AG09319 (cell line): ENCODE results near the gene TMEM233.

Experiments
- DNase-seq: peaks from one replicate; pipeline ENCODE4 v3.0.0-alpha.2; 2010; ENCODE audit warnings: low read depth; ENCODE audit errors: extremely low read depth
- TF ChIP-seq, protein P1 (sequence below): IDR thresholded peaks from 2 replicates; pipeline ENCODE4 v1.5.1; 2011; ENCODE audit warnings: low read depth, mild to moderate bottlenecking, inconsistent platforms, low read length, moderate library complexity

Gene TMEM233

DNA sequence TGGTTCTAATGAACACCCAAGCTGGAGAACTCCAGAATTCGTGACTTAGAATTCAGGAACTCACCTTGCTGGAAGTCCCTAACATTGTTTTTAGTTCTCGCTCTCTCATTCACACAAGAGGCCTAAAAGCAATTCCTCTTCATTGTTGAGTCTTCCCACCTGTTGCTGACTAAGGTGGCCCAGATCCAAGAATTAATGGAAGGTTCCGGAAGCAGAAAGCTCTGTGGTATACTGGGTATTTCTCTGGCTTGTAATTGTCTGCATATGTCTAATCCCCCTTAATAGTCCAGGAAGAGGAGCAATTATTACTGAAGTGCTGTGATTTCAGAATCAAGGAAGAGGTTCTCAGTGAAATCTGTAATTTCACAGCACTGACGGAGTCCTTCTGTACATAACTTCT lies 31.4 kb downstream of the TMEM233 start:
- TF ChIP-seq, protein P1, sequence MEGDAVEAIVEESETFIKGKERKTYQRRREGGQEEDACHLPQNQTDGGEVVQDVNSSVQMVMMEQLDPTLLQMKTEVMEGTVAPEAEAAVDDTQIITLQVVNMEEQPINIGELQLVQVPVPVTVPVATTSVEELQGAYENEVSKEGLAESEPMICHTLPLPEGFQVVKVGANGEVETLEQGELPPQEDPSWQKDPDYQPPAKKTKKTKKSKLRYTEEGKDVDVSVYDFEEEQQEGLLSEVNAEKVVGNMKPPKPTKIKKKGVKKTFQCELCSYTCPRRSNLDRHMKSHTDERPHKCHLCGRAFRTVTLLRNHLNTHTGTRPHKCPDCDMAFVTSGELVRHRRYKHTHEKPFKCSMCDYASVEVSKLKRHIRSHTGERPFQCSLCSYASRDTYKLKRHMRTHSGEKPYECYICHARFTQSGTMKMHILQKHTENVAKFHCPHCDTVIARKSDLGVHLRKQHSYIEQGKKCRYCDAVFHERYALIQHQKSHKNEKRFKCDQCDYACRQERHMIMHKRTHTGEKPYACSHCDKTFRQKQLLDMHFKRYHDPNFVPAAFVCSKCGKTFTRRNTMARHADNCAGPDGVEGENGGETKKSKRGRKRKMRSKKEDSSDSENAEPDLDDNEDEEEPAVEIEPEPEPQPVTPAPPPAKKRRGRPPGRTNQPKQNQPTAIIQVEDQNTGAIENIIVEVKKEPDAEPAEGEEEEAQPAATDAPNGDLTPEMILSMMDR = no peak
- no peak for DNase-seq

DNA sequence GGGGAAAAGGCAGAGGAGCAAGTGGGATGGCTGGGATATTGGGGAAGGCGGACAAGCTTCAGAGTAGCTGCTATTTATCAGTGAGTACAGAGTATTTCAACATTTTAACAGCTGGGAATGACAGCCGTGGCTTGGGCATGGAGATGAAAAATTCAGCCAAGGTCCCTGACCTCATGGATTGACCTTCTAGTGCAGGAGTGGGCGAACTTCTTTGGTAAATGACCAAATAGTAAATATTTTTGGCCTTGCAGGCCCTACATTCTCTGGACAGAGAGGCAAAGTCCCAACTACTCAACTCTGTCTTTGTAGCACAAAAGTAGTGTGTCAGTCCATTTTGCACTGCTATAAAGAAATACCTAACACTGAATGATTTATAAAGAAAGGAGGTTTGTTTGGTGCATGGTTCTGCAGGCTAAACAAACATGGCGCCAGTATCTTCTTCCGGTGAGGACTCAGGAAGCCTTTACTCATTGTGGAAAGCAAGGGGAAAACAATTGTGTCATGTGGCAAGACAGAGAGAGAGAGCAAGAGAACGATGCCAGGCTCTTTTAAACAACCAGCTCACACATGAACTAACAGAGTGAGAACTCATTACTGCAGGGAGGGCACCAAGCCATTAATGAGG lies 33.6 kb downstream of the TMEM233 start:
- no peak for DNase-seq
- TF ChIP-seq, protein P1 = no peak

DNA sequence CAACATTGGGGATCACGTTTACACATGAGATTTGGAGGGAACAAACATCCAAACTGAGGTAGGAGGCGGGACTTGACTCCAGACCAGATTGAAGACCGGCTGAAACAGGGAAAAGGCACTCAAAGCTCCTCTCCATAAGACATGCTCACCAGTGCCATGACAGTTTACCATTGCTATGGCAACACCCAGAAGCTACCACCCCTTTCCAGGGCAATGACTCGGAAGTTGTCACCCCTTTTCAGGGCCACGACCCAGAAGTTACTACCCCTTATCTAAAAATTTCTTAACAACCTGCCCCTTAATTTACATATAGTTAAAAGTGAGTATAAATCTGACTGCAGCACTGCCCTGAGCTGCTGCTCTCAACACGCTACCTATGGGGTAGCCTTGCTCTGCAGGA lies 34.1 kb downstream of the TMEM233 start:
- no peak for DNase-seq
- TF ChIP-seq, protein P1 = no peak

DNA sequence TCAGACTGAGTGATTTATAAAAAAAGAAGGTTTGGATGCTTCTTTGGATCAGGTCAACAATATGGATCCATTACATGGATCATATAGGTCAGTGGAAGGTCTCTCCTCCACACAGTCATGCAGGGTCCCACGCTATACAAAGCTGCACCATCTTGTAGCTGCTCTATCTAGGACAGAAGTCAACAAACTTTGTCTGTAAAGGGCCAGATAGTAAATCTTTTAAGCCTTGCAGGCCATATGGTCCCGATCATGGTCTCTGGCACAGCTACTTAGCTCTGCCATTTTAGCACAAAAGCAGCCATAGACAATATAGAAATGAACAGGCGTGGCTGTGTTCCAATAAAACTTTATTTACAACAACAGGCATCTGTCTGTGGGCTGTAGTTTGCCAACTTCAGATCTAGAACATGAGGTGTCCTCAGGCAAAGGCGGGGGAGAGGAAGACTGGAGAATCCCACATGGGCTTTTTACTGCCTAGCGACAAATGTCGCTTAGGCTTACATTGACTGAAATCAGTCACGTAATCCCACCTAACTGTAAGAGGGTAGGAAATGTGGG lies 36.7 kb downstream of the TMEM233 start:
- TF ChIP-seq, protein P1 = no peak
- DNase-seq = no peak

DNA sequence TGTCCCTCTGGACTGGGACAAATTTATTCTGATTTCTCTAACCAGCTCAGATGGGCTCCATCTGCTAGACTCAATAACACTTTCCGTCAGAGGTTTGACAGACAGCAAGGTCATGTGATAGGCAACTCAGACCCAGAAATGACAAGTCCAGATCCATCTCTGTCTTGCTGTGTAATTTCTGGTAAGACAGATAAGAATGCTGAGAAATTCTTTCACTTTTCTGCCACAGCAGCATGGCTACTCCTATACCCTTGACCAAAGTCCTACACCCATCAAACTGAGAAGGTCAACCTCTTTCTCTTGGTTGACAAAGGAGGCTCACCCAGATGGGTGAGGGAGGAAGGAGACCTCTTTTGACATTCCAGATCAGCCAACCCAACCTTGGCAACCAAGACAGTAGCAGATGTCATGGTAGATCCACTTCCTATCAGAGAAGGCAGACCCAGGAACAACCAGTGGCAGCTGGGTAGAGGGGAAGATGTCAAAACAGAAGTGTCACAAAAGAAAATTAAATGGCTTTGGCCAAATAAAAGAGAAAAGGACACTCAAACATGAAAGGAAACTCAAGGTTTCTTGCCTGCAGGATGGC lies 37.5 kb downstream of the TMEM233 start:
- no peak for DNase-seq
- TF ChIP-seq, protein P1 = no peak

DNA sequence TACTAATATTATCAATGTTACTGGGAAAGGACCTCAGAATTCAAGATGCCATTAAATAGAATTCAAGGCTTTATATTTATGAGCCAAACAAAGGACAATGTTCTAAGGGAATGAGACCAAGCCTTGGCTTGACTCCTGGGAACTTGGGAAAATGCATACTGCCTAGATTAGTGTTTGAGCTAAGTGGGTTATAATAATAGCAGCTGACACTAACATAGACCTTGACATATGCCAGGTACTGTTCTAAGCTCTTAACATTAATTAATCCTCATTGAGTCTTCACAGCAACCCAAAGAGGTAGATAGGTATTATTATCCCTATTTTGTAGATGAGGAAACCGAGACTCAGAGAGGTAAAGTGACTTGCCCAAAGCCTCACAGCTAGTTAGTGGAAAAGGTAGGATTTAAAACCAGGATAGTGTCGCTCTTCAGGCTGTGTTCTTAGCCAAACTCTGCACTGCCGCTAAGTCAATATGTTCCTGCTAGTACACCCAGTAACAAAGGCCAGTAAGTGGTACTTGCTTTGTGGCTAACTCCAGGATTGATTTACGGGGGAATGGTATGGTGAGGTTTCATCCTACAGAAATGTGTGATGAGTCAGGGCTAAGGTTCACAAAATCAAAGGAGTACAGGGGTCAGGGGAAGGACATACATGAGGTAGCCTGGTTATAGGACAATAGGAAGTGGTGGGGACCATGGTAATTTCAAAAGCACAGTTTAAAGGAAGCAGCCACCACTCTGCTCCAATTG lies 38.5 kb downstream of the TMEM233 start:
- no peak for DNase-seq

DNA sequence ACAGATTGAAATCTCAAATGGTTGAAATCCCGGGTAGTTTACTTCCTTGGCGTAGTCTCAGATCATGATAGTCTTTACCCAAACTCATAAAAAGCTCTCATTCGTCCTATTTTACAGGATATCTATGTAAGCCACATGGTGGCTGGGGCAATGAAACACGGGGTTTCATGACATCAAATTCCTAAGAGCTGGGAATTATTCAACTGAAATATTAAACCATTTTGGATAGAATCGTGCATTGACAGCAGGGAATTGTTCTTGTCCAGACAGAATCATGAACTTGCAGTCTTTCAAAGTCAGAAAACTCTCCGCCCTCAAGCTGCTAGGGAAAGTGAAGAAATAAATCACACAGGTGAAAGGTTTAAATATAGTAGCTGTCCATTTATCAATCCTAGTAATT lies 41.2 kb downstream of the TMEM233 start:
- TF ChIP-seq, protein P1 = no peak

More for the DNA sequence above, 38.5 kb downstream of the TMEM233 start:
- TF ChIP-seq, protein P1 = no peak

More for the DNA sequence above, 41.2 kb downstream of the TMEM233 start:
- DNase-seq = no peak
